Activated T-cell treated with anti-CD3 and anti-CD28 coated beads for 48 hours (primary cell): ENCODE measurements around the gene OMA1.
"Not testable (repeated sequence)": the region's sequence is repeated elsewhere in the genome, so short reads cannot be mapped to it uniquely, and the experiment has no call there.

ENCODE experiments used
- DNase-seq: peaks from one replicate; pipeline ENCODE4 v3.0.0-alpha.2; 2020; ENCODE audit warnings: low read depth

OMA1 gene

DNA sequence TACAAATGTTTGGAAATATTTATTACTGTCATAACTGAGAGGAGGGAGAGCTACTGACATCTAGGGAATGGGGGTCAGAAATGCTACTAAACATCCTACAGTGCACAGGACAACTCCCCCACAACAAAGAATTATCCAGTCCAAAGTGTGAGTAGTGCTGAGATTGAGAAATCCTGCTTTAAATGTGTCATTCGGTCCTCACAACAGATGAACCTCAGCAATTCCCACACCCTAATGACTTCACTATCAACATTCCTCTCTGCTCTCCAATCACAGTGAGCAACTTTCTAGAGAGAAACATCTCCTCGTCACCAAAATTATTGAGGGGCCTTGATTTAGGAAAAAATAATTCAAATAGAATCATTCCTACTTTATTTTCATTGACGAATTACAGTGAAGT, 18.0 kb downstream of the OMA1 start:
- no peak for DNase-seq

GRCh38 chr1:58524353-58524945, 22.1 kb downstream of the OMA1 start:
- DNase-seq: no peak

GRCh38 chr1:58515794-58516401, 30.6 kb downstream of the OMA1 start:
- no peak for DNase-seq

- no peak for DNase-seq
Measured at GRCh38 chr1:58513956-58514355, 32.6 kb downstream of the OMA1 start.

GRCh38 chr1:58508629-58509028, 37.9 kb downstream of the OMA1 start:
- no peak for DNase-seq

GRCh38 chr1:58505286-58505685, 41.2 kb downstream of the OMA1 start:
- DNase-seq: no peak

GRCh38 chr1:58502519-58502918, 44.0 kb downstream of the OMA1 start:
- DNase-seq: no peak

GRCh38 chr1:58500043-58500442, 46.5 kb downstream of the OMA1 start:
- no peak for DNase-seq

DNA sequence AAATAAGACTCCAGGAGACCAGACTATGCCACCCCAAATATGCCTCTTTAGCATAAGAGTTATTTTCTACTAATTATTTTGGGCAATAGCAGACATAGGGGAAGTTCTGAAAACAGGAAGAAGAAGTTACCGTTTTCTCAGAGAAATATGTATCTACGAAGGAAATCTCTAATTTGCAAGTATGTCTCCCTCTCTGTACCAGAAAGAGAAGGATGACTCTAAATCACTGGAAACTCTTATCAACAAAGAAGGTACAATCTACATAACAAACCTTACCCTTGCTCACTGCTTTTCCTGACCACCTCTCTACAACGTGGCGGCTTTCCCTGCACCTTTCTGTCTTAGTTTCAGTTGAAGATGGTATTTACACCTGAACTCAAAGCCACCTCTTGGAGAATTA, 49.0 kb downstream of the OMA1 start:
- no peak for DNase-seq

DNA sequence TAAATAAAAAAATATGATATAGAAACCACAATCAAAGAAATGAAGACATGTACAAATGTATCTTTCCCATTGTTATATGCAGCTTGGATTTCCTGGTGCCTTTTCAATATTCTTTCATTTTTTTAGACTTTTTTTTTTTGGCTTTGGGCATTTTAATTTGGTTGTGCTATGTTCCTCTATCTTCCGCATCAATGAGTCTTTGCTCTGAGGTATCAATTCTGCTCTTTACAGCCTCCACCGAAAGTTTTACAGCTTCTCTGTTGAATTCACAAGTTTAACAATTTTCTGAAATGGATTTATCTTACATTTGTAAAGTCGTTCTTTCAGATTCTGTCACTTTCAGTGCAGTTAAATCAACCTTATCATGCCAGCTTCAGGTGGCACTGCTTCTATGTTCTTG, 50.5 kb downstream of the OMA1 start:
- DNase-seq: no peak

GRCh38 chr1:58488914-58489313, 57.6 kb downstream of the OMA1 start:
- DNase-seq: not testable (repeated sequence)

- no peak for DNase-seq
Measured at GRCh38 chr1:58487002-58487401, 59.5 kb downstream of the OMA1 start.

DNA sequence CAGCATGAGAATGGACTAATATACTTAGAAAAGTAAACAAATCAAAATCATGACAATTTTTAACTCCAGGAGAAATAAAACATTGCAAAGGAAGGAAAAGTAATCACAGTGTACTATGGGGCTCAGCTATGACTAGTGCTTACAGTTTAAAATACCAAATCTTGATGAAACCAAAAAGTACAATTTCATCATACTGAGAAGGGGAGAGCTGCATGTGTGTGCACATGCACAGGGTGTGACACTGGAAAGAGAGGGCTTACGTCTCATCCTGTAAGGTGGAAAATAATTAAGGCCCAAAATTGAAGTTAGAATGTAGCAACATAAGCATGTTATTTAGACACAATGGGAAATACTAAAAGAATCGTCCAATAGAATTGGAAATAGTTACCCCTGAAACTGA, 64.6 kb downstream of the OMA1 start:
- no peak for DNase-seq

DNA sequence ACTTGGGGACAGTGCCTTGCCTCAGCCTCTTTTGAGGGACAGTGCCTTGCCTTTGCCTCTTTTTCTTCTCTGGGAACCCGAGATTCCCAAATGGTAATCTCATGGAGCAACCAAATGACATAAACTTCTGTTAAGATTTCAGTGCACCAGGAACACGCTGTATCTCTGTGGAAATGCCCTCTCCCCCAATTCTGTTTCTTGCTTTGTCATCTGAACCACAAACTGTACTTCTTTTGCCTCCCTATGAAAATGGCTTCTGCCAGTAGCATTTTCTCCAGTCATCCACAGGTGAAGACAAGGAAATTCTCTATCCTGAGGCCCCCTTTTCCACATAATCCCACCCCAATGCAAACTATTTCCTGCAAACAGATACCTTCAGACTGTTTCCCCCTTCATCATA, 66.3 kb downstream of the OMA1 start:
- DNase-seq: no peak

DNA sequence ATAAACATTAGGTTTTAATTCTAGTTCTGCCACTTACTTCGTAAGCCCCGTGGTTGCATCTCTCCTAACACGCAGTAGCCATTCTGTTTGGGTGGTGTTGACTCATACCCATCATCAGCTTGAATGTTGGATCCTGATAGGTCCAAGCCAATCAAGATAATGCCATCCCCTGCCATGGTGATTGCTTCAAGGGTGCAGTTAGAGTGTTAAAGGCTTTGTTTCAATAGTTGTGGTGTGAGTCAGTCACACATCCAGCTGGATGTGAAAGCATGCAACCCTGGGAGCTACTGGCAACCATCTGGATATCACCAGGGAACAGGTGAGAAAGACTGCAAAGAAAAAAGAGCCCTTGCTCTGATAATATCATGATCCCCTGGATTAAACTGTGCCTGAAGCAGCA, 69.1 kb downstream of the OMA1 start:
- DNase-seq: no peak

- no peak for DNase-seq
Measured at GRCh38 chr1:58476179-58476578, 70.3 kb downstream of the OMA1 start.

DNA sequence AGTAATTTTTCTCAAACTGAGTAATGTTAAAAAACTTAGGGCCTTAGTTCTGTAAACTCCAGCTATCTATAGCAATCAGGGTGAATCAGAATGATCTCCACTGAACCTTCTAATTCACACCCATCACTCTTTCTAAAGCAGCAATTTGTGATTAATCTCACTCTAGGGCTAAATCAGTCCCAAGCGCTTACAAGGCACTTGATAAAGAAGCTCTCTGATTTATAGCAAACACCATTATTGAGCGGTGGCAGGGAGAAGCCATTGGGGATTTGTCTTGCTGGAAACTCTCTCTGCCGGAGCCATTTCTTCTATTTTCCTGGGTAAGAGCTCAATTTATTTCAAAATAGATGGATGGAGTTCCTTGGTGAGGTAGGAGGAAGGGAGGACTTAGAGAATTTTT, 77.0 kb downstream of the OMA1 start:
- no peak for DNase-seq

DNA sequence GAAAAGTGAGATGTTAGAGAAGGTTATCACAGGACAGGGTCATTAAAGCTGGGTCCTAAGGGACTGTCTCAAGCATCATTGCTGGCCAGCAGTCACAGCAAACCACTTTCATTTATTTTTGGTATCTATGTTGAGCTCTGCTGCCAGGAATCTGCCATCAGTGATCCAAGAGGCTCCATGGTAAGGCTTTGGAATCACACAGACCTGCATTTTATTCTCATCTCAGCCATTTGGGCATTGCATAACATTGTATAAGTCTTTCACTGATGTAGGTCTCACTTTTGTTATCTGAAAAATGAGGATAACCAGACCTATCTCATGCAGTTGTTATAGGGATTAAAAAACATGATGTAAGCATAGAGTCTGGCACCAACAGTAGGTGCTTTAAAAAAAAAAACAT, 77.5 kb downstream of the OMA1 start:
- no peak for DNase-seq

- no peak for DNase-seq
Measured at GRCh38 chr1:58468612-58469011, 77.9 kb downstream of the OMA1 start.

DNA sequence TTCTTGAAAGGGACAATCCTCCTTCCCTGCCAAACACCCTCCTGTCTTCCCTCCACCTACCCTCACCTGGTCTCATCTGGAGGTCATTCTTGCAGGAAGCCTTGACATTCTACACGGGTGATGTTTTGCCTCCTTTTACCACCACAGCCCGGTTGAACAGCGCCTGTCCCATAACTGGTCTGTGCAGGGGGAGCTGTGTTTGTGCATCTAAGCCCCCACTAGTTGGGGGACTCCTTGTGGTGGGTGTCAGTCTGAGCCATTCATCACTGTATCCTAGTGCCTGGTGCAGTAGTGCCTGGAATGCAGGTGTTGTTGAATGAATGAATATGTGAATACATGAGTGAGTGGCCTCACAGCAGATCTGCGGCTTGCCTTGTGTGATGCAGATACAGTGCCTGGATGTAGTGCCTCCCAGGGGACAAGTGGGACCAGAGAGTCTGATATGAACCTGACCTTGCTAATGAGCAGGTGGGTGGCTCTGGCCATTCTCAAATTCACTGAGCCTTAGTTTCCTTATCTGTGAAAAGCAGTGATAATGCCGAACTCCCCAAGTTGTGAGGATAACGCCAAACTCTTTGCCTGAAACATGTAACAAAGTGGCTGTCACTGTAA, 79.8 kb downstream of the OMA1 start:
- no peak for DNase-seq

- DNase-seq: no peak
Measured at GRCh38 chr1:58465825-58466629, 80.5 kb downstream of the OMA1 start.

- DNase-seq: no peak
Measured at GRCh38 chr1:58465176-58465575, 81.3 kb downstream of the OMA1 start.

- no peak for DNase-seq
Measured at GRCh38 chr1:58460469-58460868, 86.1 kb downstream of the OMA1 start.
